ENCODE measurements around the gene CCNY.
A peak's percentile ranks its signal among the peaks of the same experiment; 100 is the strongest.

The CCNY gene

GRCh38 chr10:35442592-35442991, 106.3 kb downstream of the CCNY start:
- Histone ChIP-seq H3K27me3 (replicated peaks) (no peaks in the 10 kb centered on the region), H3K27ac (no peak overlapping the region), H3K36me3 (replicated peaks) (no peaks in the 10 kb centered on the region), H3K4me3 (ENCODE audit: low read depth, low read length) (no peak overlapping the region)
- no peak for DNase-seq
- in situ Hi-C loops (cut with HindIII; ENCODE audit: low pct_ligation_motif_present, low sequenced_read_pairs) = no loop called here
- TF ChIP-seq CTCF (IDR thresholded peaks at IDR 0.05; ENCODE audit: low read depth, low read length, missing control alignments) = no peak

GRCh38 chr10:35443858-35444257, 107.5 kb downstream of the CCNY start:
- no peaks in the 10 kb centered on the region for H3K27me3 ChIP-seq (replicated peaks)
- in situ Hi-C loops (cut with HindIII; ENCODE audit: low pct_ligation_motif_present, low sequenced_read_pairs) = no loop called here
- no peak overlapping the region for H3K4me3 ChIP-seq (ENCODE audit: low read depth, low read length)
- no peak for DNase-seq
- TF ChIP-seq CTCF (IDR thresholded peaks at IDR 0.05; ENCODE audit: low read depth, low read length, missing control alignments) = no peak
- H3K36me3 ChIP-seq (replicated peaks) = no peaks in the 10 kb centered on the region
- no peak overlapping the region for H3K27ac ChIP-seq

GRCh38 chr10:35445150-35445884, 109.0 kb downstream of the CCNY start:
- Histone ChIP-seq H3K36me3 (replicated peaks) (no peaks in the 10 kb centered on the region), H3K27me3 (replicated peaks) (no peaks in the 10 kb centered on the region), H3K4me3 (ENCODE audit: low read depth, low read length) (no peak overlapping the region), H3K27ac (no peak overlapping the region)
- no peak for DNase-seq
- in situ Hi-C loops (cut with HindIII; ENCODE audit: low pct_ligation_motif_present, low sequenced_read_pairs) = no loop called here
- TF ChIP-seq CTCF (IDR thresholded peaks at IDR 0.05; ENCODE audit: low read depth, low read length, missing control alignments) = no peak

- H3K4me3 ChIP-seq (ENCODE audit: low read depth, low read length) = no peak overlapping the region
- no peaks in the 10 kb centered on the region for H3K27me3 ChIP-seq (replicated peaks)
- DNase-seq = no peak
- H3K36me3 ChIP-seq (replicated peaks) = no peaks in the 10 kb centered on the region
- TF ChIP-seq CTCF (IDR thresholded peaks at IDR 0.05; ENCODE audit: low read depth, low read length, missing control alignments) = no peak
- no peak overlapping the region for H3K27ac ChIP-seq
- in situ Hi-C loops (cut with HindIII; ENCODE audit: low pct_ligation_motif_present, low sequenced_read_pairs) = no loop called here
Measured at GRCh38 chr10:35446439-35446838, 110.1 kb downstream of the CCNY start.

- no peak for TF ChIP-seq CTCF (IDR thresholded peaks at IDR 0.05; ENCODE audit: low read depth, low read length, missing control alignments)
- DNase-seq = peak; percentile 65
- Histone ChIP-seq H3K27me3 (replicated peaks) (no peaks in the 10 kb centered on the region), H3K27ac (no peak overlapping the region), H3K4me3 (ENCODE audit: low read depth, low read length) (no peak overlapping the region), H3K36me3 (replicated peaks) (no peaks in the 10 kb centered on the region)
- in situ Hi-C loops (cut with HindIII; ENCODE audit: low pct_ligation_motif_present, low sequenced_read_pairs) = no loop called here
Measured at GRCh38 chr10:35447693-35448407, 111.5 kb downstream of the CCNY start.

Measured in brain microvascular endothelial cell (primary cell).